Lower lobe of right lung (tissue), 2 donors: Measurements from ENCODE around the gene NDNF. TPM values are rescaled to one million over a fixed set of nuclear protein-coding genes. Genes with fewer than 3 reads are reported as not detected.
A peak's percentile ranks its signal among the peaks of the same experiment; 100 is the strongest.

Experiments
- ATAC-seq, 2 donors: fragments of 200-7000 bp; cut with Tn5 transposase; one replicate each; pipeline ENCODE4 v1.9.1; 2020 to 2022; ENCODE audit warnings: mild to moderate bottlenecking in 2 of 2, moderate library complexity in 2 of 2
- DNase-seq: peaks from one replicate; pipeline ENCODE4 v3.0.0-alpha.2; 2020
- H3K27ac ChIP-seq: fragments of 200-600 bp; one replicate; pipeline ENCODE4 v1.8.0; 2022
- H3K27me3 ChIP-seq: fragments of 200-600 bp; one replicate; pipeline ENCODE4 v1.8.0; 2022; ENCODE audit warnings: low read depth
- H3K36me3 ChIP-seq: fragments of 200-600 bp; one replicate; pipeline ENCODE4 v1.8.0; 2022; ENCODE audit warnings: mild to moderate bottlenecking
- H3K4me1 ChIP-seq: fragments of 200-600 bp; one replicate; pipeline ENCODE4 v1.8.0; 2022
- H3K4me3 ChIP-seq: fragments of 200-600 bp; one replicate; pipeline ENCODE4 v1.8.0; 2022; ENCODE audit warnings: mild to moderate bottlenecking
- H3K9me3 ChIP-seq: fragments of 200-600 bp; one replicate; pipeline ENCODE4 v1.8.0; 2022
- CTCF ChIP-seq: fragments of 200-600 bp; IDR thresholded peaks from one replicate; pipeline ENCODE4 v1.8.0; 2022; ENCODE audit warnings: antibody characterized with exemption, mild to moderate bottlenecking
- intact Hi-C: fragments of 100-400 bp; cut with DNase I; formaldehyde crosslinking; loops from one replicate; pipeline ENCODE4 v1.11.0; 2022
- long read RNA-seq: library from polyadenylated mRNA; unstranded; transcript quantifications from one replicate; pipeline ENCODE4 v2.0.0, GENCODE V29; 2021
- total RNA-seq: library from RNA; stranded (reverse); fragmentation: NEBNext Ultra II Directional; extraction: Animal tissue kit (Norgen Biotek cat#: 25700); gene quantifications from one replicate; pipeline ENCODE4 v1.2.1, GENCODE V29; 2021
- donor health status: DM: no; HTN: yes; CAD: no; lungs with severe emphysema.

NDNF gene
- 108 TPM for total RNA-seq
- long read RNA-seq, transcript NDNF-201 (4 exons, 2,885 nt), result major isoform, 121 of 138 reads
- long read RNA-seq, partial matches to known transcripts, result 4 of 138 reads
- long read RNA-seq, other reads (novel, unspliced or antisense), result 13 of 138 reads

DNA sequence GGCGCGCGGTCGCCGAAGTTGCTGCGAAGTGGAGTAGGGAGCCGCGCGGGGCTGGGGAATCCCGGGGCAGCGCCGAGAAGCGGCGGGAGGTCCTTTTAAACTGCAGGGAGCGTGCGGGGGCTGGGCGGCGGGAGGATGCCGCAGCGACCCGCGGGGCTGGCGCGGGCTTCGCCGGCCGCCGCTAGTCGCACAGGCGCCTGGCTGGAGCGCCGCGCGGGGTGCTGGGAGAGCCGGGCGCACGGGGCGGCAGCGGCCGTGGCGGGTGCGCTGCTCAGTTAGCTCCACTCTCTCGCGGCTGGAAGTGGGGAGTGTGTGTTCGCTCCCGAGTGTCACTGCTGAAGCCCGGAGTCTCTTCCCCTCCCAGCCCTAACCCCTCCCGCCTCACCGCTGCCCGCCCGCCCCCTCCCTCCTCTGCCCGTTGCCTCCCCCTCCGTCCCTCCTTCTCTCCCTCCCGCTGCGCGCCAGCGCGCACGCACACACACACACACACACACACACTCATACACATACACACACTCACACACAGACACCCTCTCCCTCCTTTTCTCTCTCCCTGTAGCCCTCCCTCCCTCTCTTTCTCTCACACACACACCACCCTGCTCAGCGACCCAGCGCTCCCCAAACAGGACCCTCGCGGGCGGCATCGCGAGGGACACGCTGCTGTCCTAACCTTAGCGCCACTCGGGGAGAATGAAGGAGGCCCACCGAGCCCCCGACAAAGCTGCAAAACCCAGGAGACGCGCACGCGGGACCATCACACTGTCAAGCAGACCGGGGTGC lies at the start of gene NDNF:
TSS of gene NDNF (minus strand) at position 312 of the 780 bp plus-strand sequence. CDS start 26,698 bp downstream, outside the sequence.
- Histone ChIP-seq H3K27me3 (peaks cover 19% of the 10 kb centered on the region), H3K4me1 (peaks cover 5% of the 10 kb centered on the region), H3K9me3 (no peaks in the 10 kb centered on the region), H3K27ac (peak within 1 kb of the TSS; percentile 81), H3K36me3 (no peaks in the 10 kb centered on the region), H3K4me3 (peak within 1 kb of the TSS; percentile 68)
- intact Hi-C loops, result no loop called here
- ATAC-seq, result peak; percentile 79 to 90
- TF ChIP-seq CTCF, result no peak
- peak; percentile 80 for DNase-seq

DNA sequence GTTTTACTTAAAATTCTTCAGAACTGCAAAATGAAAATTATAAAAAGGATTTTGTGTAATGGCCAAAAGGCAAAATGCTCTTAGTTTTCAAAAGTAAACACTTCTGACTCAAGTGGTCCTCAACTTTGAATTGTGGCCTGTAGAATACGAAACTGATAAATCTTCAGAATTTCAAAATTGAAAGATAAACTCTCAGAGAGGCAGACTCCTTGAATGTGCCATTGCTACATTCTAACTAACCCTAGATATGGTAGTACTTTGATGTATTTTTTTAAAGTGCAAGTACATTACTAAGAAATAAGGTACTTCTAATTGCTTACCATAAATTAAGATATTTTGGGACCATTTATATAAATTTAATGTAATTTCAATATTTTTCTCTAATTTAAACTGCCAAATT lies 47.4 kb upstream of the NDNF start:
- H3K4me3 ChIP-seq, result no peak overlapping the region
- no peaks in the 10 kb centered on the region for H3K36me3 ChIP-seq
- H3K4me1 ChIP-seq, result peaks cover 6% of the 10 kb centered on the region
- TF ChIP-seq CTCF, result no peak
- ATAC-seq (peak in 1 of 2 donors; percentile 81), DNase-seq (no peak)
- H3K27me3 ChIP-seq, result no peaks in the 10 kb centered on the region
- no peaks in the 10 kb centered on the region for H3K9me3 ChIP-seq
- H3K27ac ChIP-seq, result no peak overlapping the region
- intact Hi-C loops, result no loop called here

- no peak for DNase-seq
- Histone ChIP-seq H3K36me3 (no peaks in the 10 kb centered on the region), H3K27ac (no peak overlapping the region), H3K9me3 (no peaks in the 10 kb centered on the region), H3K27me3 (no peaks in the 10 kb centered on the region), H3K4me1 (peaks cover 6% of the 10 kb centered on the region), H3K4me3 (no peak overlapping the region)
- intact Hi-C loops, result no loop called here
- TF ChIP-seq CTCF, result no peak
- no peak for ATAC-seq
Measured at GRCh38 chr4:121118344-121118743, 46.0 kb upstream of the NDNF start.

- DNase-seq (no peak), ATAC-seq (no peak)
- Histone ChIP-seq H3K4me3 (no peak overlapping the region), H3K4me1 (peaks cover under 1% of the 10 kb centered on the region), H3K27me3 (no peaks in the 10 kb centered on the region), H3K27ac (no peak overlapping the region), H3K9me3 (no peaks in the 10 kb centered on the region), H3K36me3 (no peaks in the 10 kb centered on the region)
- TF ChIP-seq CTCF, result no peak
- intact Hi-C loops, result no loop called here
Measured at GRCh38 chr4:121114756-121115155, 42.4 kb upstream of the NDNF start.

DNA sequence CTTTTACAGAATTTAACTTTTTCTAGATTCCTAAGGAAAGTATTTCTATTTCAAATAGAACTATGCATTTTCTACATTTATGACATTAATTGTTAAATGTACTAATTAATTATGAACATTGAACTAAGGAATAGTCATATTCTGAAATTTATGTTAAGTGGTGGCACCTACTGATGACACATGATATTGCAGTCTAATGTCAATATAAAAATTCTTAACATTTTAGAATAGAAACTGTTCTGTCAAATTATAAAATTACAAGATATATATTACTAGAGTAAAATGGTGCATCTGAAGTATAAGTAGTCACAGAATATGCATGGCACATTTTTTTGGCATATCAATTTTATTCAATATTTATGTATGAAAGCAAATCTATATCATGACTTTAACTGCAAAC lies 40.2 kb upstream of the NDNF start:
- Histone ChIP-seq H3K9me3 (no peaks in the 10 kb centered on the region), H3K27me3 (no peaks in the 10 kb centered on the region), H3K4me1 (no peaks in the 10 kb centered on the region), H3K36me3 (no peaks in the 10 kb centered on the region), H3K4me3 (no peak overlapping the region), H3K27ac (no peak overlapping the region)
- DNase-seq (no peak), ATAC-seq (no peak)
- intact Hi-C loops, result no loop called here
- peak; percentile 50 for TF ChIP-seq CTCF
